Uterus (tissue), 2 donors: ENCODE data around the gene CH25H.

Source experiments
- POLR2A ChIP-seq, 2 donors: fragments of 450-650 bp; IDR thresholded peaks; one replicate each; pipeline ENCODE4 v1.6.1; 2016; ENCODE audit warnings: antibody characterized with exemption in 2 of 2, mild to moderate bottlenecking in 1 of 2, moderate library complexity in 1 of 2
- TF ChIP-seq, protein P1 (sequence below), 4 experiments: fragments of 200-600 bp in 2 of 4; fragments of 450-650 bp in 2 of 4; sonication (generic) in 2 of 4; IDR thresholded peaks; one replicate each; pipeline ENCODE4 v1.5.1; 2016 to 2019; ENCODE audit warnings: antibody characterized with exemption in 4 of 4, mild to moderate bottlenecking in 2 of 4, moderate library complexity in 1 of 4

DNA sequence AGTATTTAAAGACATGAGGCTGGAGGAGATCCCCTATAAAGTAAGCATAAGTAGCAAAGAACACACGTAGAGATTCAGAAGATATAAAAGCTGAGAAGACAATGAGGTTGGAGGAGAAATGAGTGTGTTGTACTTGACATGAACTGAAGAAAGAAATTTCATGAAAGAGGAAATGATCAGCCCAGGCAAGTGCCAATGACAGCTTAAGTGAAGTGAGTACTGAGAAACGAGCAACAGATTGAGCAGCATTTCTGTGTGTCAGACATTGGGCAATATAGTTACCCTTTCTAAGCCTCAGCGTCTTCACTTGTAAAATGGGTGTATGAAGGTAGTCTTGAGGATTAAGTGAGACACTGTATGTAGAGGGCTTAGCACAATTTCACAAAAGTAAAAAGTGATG, 49.2 kb upstream of the CH25H start:
- TF ChIP-seq, protein P1, sequence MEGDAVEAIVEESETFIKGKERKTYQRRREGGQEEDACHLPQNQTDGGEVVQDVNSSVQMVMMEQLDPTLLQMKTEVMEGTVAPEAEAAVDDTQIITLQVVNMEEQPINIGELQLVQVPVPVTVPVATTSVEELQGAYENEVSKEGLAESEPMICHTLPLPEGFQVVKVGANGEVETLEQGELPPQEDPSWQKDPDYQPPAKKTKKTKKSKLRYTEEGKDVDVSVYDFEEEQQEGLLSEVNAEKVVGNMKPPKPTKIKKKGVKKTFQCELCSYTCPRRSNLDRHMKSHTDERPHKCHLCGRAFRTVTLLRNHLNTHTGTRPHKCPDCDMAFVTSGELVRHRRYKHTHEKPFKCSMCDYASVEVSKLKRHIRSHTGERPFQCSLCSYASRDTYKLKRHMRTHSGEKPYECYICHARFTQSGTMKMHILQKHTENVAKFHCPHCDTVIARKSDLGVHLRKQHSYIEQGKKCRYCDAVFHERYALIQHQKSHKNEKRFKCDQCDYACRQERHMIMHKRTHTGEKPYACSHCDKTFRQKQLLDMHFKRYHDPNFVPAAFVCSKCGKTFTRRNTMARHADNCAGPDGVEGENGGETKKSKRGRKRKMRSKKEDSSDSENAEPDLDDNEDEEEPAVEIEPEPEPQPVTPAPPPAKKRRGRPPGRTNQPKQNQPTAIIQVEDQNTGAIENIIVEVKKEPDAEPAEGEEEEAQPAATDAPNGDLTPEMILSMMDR (IDR thresholded peaks at IDR 0.05) = no peak
- no peak for TF ChIP-seq POLR2A (IDR thresholded peaks at IDR 0.05)
